GM21515 (cell line): ENCODE measurements around the gene TCN2.
"Not testable (repeated sequence)": the region's sequence is repeated elsewhere in the genome, so short reads cannot be mapped to it uniquely, and the experiment has no call there.

ENCODE experiments used
- ATAC-seq: cut with Tn5 transposase; IDR thresholded peaks from one replicate; pipeline ENCODE4 v1.9.1; 2021; ENCODE audit not compliant: unreplicated experiment

TCN2 gene

GRCh38 chr22:30575859-30576258 lies 31.1 kb upstream of the TCN2 start:
- ATAC-seq, result no peak

- no peak for ATAC-seq
Measured at GRCh38 chr22:30578481-30578880, 28.5 kb upstream of the TCN2 start.

- ATAC-seq, result no peak
Measured at GRCh38 chr22:30580896-30581295, 26.1 kb upstream of the TCN2 start.

GRCh38 chr22:30582051-30582450 lies 24.9 kb upstream of the TCN2 start:
- ATAC-seq, result no peak

- no peak for ATAC-seq
Measured at GRCh38 chr22:30582788-30583545, 24.0 kb upstream of the TCN2 start.

- no peak for ATAC-seq
Measured at GRCh38 chr22:30584441-30584840, 22.5 kb upstream of the TCN2 start.

- no peak for ATAC-seq
Measured at GRCh38 chr22:30586414-30586813, 20.6 kb upstream of the TCN2 start.

- ATAC-seq, result no peak
Measured at GRCh38 chr22:30591191-30591587, 15.8 kb upstream of the TCN2 start.

- peak; percentile 94 for ATAC-seq
Measured at GRCh38 chr22:30591588-30592359, 15.2 kb upstream of the TCN2 start, which contains the start of gene PES1. PES1 (minus strand) TSS chr22:30591910; CDS start chr22:30591833, 77 bp downstream.

GRCh38 chr22:30592360-30592713 lies 14.6 kb upstream of the TCN2 start:
- not testable (repeated sequence) for ATAC-seq

- ATAC-seq, result no peak
Measured at GRCh38 chr22:30596199-30596598, 10.8 kb upstream of the TCN2 start.

GRCh38 chr22:30596886-30597285 lies 10.1 kb upstream of the TCN2 start:
- ATAC-seq, result no peak

- ATAC-seq, result no peak
Measured at GRCh38 chr22:30598986-30599385, 8.0 kb upstream of the TCN2 start.

GRCh38 chr22:30600921-30601320 lies 6.1 kb upstream of the TCN2 start:
- ATAC-seq, result no peak

- no peak for ATAC-seq
Measured at GRCh38 chr22:30601464-30601863, 5.5 kb upstream of the TCN2 start.

- no peak for ATAC-seq
Measured at GRCh38 chr22:30602049-30602448, 4.9 kb upstream of the TCN2 start.

- no peak for ATAC-seq
Measured at GRCh38 chr22:30603801-30604200, 3.2 kb upstream of the TCN2 start.

GRCh38 chr22:30604723-30605122 lies 2.3 kb upstream of the TCN2 start:
- no peak for ATAC-seq

GRCh38 chr22:30605449-30606110 lies 1.4 kb upstream of the TCN2 start:
- no peak for ATAC-seq

GRCh38 chr22:30607300-30607930 lies 441 bp downstream of the TCN2 start:
- ATAC-seq, result no peak

- no peak for ATAC-seq
Measured at GRCh38 chr22:30607939-30608338, 965 bp downstream of the TCN2 start.
